GM18519 (cell line): ENCODE data around the gene DNASE1L2.
"Not testable (repeated sequence)": the region's sequence is repeated elsewhere in the genome, so short reads cannot be mapped to it uniquely, and the experiment has no call there.

ENCODE experiments used
- ATAC-seq: cut with Tn5 transposase; IDR thresholded peaks from one replicate; pipeline ENCODE4 v1.9.1; 2021; ENCODE audit warnings: mild to moderate bottlenecking, moderate library complexity; ENCODE audit not compliant: unreplicated experiment, low FRiP score

Gene DNASE1L2

GRCh38 chr16:2238150-2238837, 2.0 kb downstream of the DNASE1L2 start:
- no peak for ATAC-seq

GRCh38 chr16:2238838-2239675, 2.8 kb downstream of the DNASE1L2 start:
- ATAC-seq = no peak

- not testable (repeated sequence) for ATAC-seq
Observed at GRCh38 chr16:2240331-2240730, 4.1 kb downstream of the DNASE1L2 start.

GRCh38 chr16:2242598-2242997, 6.4 kb downstream of the DNASE1L2 start:
- ATAC-seq = no peak

GRCh38 chr16:2243031-2243528, 6.8 kb downstream of the DNASE1L2 start:
- no peak for ATAC-seq

- ATAC-seq = no peak
Observed at GRCh38 chr16:2243781-2244180, 7.5 kb downstream of the DNASE1L2 start.

- ATAC-seq = no peak
Observed at GRCh38 chr16:2244301-2244700, 8.1 kb downstream of the DNASE1L2 start.

- ATAC-seq = no peak
Observed at GRCh38 chr16:2244926-2245795, 8.9 kb downstream of the DNASE1L2 start.

GRCh38 chr16:2246301-2246885, 10.1 kb downstream of the DNASE1L2 start:
- ATAC-seq = no peak

- ATAC-seq = no peak
Observed at GRCh38 chr16:2250652-2251295, 14.5 kb downstream of the DNASE1L2 start.

GRCh38 chr16:2251296-2252111, 15.3 kb downstream of the DNASE1L2 start, which contains the start of gene ECI1:
Gene ECI1 (minus strand): TSS chr16:2251587. CDS start chr16:2251566, 21 bp downstream.
- ATAC-seq = peak; percentile 68

- no peak for ATAC-seq
Observed at GRCh38 chr16:2252806-2253148, 16.5 kb downstream of the DNASE1L2 start.

GRCh38 chr16:2253293-2253692, 17.0 kb downstream of the DNASE1L2 start:
- ATAC-seq = no peak

GRCh38 chr16:2256531-2257140, 20.4 kb downstream of the DNASE1L2 start:
- ATAC-seq = no peak

GRCh38 chr16:2257726-2258125, 21.5 kb downstream of the DNASE1L2 start:
- ATAC-seq = no peak

GRCh38 chr16:2258530-2258929, 22.3 kb downstream of the DNASE1L2 start:
- ATAC-seq = not testable (repeated sequence)

GRCh38 chr16:2260250-2260649, 24.0 kb downstream of the DNASE1L2 start:
- ATAC-seq = no peak

GRCh38 chr16:2263026-2263425, 26.8 kb downstream of the DNASE1L2 start:
- not testable (repeated sequence) for ATAC-seq

- not testable (repeated sequence) for ATAC-seq
Observed at GRCh38 chr16:2266887-2267286, 30.6 kb downstream of the DNASE1L2 start.
